GM19372 (cell line): ENCODE results near the gene ADGRL1.
"Not testable (repeated sequence)": the region's sequence is repeated elsewhere in the genome, so short reads cannot be mapped to it uniquely, and the experiment has no call there.

Source experiments
- ATAC-seq: cut with Tn5 transposase; IDR thresholded peaks from one replicate; pipeline ENCODE4 v1.9.1; 2021; ENCODE audit warnings: mild to moderate bottlenecking, low read depth, moderate library complexity; ENCODE audit not compliant: unreplicated experiment

ADGRL1 gene

DNA sequence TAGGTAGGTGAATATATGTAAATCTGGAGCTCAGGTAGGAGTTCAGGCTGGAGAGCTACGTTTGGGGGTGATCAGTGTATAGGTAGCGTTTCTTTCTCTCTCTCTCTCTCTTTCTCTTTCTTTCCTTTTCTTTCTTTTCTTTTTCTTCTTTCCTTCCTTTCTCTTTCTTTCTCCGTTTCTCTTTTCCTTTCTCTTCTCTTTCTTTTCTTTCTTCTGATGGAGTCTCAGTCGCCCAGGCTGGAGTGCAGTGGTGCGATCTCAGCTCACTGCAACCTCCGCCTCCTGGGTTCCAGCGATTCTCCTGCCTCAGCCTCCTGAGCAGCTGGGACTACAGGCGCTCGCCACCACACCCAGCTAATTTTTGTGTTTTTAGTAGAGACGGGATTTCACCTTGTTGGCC, 59.8 kb downstream of the ADGRL1 start:
- ATAC-seq, result not testable (repeated sequence)

DNA sequence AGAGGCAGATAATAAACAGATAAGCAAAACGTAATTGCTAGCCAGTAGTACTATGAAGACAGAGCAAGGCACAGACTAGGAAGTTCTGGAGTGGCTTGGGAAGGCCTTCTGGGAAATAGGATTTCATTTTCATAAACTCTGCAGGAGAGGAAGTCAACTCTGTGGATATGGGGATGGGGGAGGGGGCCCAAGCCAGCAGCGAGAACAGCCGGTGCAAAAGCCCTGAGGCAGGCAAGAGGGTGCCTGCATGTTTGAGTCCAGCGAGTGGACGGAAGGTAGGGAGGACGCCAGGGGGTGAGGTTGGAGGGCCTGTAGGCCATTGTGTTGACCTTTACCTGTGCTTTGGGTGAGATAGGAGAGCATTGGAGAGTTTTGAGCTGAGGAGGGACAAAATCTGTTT, 60.6 kb downstream of the ADGRL1 start:
- ATAC-seq, result no peak

DNA sequence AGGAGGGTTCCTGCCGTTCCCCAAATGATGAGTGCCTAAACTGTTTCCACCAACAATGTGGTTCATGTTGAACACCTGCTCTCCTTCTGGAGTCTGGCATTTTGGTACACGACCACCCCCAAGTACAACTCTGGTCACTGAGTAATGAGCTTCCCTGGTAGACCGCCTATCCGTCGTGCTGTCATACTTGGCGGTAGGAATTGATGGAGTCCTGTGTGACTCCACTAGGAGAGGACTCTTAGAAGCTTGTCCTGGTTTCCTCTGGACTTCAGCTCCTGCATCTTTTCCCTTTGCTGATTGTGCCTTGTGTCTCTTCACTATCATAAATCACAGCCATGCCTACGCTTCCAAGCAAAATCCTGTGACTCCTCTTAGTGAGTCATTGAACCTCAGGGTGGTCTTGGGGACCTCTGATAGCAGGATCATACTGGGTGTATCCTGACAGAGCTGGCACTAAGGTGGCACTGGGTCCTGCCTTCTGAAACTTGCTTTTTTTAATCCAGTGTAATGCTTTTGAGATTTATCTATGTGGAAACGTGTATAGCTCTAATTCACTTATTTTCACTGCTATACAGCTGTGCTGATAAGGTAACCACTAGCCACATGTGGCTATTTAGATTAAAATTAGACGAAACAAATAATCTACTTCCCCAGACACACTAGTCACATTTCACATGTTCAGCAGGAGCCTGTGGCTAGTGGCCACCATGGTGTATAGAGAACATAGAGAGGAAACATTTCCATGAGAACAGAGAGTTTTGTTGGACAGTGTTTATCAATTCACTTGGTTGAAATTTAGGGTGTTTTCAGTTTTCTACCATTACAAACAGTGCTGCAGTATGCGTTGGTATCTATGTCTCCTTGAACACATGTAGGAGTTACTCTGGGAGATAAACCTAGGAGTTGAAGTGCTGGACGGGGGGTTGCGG, 63.4 kb downstream of the ADGRL1 start:
- no peak for ATAC-seq

DNA sequence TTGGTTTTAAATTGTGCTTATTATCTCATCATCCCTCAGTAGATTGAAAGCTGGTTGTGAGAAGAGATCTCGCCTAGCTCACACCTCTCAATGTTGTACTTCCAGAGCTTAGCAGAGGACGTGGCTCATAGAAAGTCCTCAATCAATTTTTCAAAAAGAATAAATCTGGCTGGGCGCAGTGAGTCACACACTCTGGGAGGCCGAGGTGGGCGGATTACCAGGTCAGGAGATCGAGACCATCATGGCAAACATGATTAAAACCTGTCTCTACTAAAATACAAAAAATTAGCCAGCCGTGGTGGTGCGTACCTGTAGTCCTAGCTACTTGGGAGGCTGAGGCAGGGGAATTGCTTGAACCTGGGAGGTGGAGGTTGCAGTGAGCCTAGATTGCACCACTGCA, 64.9 kb downstream of the ADGRL1 start:
- ATAC-seq, result no peak

DNA sequence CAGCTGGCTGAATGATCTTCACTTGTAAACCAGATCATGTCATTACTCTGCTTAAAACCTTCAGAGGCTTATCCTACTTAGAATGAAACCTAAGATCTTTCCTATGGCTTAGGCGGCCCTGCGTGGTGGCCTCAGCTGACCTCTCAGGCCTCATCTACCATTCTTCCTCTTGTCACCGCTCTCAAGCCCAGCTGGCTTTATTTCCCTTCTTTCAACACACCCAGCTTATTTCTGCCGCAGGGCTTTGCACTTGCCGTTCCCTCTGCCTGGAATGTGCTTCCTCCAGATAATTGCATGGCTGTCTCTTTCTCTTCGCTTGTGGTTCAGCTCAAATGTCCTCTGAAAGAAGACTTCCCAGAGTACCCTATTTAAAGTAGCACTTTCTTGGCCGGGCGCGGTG, 66.0 kb downstream of the ADGRL1 start:
- no peak for ATAC-seq

DNA sequence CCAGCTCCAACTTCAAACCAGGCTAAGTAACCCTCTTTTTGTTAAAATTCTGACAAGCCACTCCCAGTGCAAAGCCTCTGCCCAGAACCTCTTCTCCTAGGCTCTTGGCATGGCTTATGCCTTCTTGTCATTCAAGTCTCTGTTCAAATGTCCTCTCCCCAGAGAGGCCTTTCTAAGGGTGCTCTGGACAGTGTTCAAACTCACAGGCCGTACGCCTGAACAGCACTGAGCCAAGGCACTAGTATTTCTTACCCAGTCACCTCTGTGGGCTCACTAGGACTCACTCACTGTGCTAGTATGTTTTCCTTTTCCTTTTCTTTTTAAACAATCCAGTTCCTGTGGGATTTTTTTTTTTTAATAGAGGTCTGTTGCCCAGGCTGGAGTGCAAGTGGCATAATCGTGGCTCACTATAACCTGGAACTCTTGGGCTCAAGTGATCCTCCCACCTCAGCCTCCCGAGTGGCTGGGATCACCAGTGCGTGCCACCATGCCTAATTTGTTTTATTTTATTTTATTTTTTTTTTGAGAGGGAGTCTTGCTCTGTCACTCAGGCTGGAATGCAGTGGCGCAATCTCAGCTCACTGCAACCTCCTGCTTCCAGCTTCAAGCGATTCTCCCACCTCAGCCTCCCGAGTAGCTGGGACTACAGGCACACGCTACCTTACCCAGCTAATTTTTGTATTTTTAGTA, 67.2 kb downstream of the ADGRL1 start:
- ATAC-seq, result no peak

DNA sequence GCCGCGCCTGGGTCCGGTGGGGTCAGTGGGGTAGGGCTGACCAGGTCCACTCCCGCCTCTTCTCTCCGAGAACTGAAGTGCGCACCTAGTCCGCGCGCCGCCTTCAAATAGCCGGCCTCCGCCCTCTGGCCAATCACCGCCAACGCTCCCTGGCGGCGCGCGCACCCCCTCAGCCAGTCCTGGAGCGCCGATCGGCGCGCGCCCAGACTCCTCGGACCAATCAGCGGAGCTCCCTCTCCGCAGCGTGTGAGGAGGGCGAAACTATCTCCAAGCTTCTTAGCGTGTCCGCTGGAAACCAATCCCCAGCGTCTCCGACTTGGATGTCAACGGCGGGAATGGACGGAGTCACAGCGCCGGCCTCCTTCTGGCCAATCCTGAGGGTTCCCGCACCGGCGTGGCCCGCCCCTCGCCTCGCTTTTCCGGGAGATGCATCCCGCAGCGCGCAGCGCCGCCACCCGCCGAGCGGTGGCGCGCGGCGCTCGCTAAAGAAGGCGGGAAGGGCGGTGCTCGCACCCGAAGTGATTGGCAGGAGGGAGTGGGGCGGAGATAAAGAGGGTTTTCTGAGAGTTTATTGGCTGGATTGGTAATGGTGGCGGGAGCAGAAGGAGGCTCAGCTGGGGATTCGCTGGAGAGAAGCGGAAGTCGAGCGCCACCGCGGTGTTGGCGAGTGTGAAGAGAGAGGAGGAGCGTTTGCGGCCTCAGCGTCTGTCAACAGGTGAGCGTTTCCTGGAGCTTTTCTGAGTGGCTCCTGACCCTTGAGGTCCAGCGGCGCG, 69.3 kb downstream of the ADGRL1 start, which contains the start of gene ASF1B:
Gene ASF1B, minus strand, starts transcription at position 81 of the 773 bp plus-strand sequence. CDS start 133 bp downstream, outside the sequence.
- peak; percentile 80 for ATAC-seq

DNA sequence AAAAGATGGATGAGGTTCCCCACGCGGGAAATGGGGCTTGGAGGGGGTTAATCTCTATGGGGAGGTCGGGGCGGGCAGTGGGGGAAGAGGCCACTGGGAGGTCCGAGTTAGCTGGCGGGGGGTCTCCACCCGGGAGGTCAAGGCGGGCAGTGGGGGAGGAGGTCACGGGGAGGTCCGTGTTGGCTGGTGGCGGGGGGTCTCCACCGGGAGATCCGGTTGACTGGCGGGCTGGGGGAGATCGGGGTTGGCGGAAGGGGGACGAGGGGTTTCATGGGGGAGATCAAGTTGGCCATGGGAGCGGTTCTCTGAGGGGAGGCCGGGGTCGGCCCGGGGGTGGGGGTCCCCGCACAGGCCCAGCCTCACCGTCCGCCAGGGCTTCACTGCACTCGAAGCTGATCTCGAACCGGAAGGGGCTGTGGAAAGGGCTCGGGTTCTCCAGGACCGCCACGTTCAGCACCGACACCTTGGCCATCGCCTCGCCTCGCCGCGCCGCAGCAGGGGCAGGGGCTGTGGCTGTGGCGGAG, 69.9 kb downstream of the ADGRL1 start:
- no peak for ATAC-seq

DNA sequence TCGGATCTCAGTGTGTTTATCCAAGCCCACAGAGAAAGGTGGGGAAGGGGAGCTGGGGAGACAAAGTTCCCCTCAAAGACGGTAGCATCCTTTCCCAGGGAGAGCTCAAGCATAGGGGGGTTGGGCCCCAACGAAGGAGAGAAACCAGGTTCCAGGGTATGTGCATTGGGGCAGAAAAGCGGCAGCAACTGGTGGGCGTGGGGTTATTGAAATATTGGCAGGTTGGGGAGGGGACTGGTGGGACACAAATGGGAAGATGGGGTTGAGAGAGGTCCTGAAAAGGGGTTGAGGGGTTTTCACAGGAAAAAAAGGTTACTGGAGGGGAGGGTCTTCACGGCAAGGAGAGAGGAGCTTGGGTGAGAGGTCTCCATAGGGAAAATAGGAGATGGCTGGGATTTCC, 70.6 kb downstream of the ADGRL1 start:
- no peak for ATAC-seq

DNA sequence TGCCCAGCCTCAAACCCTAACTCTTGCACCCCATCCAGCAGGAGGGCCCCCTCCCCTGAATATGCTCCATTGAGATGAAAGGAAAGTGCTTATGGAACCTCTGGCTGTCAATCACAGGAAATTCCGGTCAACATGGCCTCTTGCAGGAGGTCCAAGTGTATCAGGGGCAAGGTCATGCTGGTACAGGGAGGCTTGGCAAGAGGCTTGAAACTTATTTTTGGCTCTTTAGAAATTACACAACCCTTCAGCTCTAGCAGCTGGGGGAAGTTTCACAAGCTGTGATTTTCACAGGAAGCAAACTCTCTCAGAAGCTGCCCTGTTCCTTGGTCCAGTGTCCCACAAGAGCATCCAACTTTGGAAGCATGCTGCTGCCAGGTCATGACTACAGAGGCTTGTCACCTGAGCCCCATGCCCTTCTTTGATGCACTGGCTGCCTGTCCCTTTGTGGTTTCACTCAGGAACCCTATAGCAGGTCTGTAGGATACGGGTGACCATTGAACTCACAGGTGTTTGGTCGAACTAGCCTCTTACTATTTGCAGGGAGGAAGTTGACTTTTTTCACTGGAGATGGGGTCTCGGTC, 78.0 kb downstream of the ADGRL1 start:
- ATAC-seq, result no peak

DNA sequence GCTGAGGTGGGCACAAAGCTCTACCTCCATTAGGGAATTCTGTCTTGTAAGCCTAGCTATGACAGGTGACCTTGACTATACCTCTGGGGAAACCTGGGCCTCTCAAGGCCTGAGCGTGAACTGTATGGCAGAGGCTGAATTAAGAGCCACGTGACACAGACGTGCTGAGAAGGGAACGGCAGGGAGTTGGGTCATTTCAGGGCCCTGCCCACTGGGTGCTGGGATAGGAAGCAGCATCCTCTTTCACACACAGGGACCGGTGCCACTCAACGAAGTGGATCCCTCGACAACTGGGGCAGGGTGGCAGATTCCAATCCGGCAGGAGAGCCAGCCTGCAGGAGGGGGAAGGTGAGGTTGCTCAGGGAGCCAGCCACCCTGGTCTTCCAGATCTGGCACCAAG, 78.8 kb downstream of the ADGRL1 start:
- ATAC-seq, result no peak

DNA sequence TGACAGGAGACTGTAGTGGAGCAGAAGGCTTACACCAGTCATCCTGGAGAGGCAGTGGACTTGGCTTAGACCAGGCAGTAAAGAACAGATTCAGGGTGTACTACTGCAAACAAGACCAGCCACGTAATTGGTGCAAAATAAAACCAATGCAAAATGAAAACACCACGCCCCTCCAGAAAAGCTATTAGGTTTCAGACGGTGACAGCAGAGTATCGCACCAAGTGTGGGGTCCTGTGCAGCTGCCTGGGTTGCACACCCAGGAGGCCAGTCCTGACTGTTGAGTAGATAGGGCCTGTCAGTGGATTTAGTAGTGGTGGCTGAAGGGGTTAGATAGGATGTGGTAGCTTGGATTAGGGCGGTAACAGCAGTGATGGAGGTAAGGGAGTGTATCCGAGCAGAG, 83.0 kb downstream of the ADGRL1 start:
- no peak for ATAC-seq

DNA sequence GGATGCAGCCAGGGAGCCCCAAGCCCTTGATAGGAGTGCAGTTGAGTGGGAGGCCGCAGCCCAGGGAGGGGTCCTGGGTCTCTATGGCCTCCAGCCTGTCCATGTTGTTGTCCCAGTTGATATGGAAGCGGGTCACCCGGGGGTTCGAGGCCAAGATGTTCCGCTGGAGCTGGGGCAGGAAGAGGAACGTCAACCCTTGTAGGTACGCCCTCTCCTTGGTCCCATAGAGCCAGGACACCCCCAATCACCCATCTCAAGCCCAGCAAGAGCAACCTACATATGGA, 85.5 kb downstream of the ADGRL1 start:
- no peak for ATAC-seq

DNA sequence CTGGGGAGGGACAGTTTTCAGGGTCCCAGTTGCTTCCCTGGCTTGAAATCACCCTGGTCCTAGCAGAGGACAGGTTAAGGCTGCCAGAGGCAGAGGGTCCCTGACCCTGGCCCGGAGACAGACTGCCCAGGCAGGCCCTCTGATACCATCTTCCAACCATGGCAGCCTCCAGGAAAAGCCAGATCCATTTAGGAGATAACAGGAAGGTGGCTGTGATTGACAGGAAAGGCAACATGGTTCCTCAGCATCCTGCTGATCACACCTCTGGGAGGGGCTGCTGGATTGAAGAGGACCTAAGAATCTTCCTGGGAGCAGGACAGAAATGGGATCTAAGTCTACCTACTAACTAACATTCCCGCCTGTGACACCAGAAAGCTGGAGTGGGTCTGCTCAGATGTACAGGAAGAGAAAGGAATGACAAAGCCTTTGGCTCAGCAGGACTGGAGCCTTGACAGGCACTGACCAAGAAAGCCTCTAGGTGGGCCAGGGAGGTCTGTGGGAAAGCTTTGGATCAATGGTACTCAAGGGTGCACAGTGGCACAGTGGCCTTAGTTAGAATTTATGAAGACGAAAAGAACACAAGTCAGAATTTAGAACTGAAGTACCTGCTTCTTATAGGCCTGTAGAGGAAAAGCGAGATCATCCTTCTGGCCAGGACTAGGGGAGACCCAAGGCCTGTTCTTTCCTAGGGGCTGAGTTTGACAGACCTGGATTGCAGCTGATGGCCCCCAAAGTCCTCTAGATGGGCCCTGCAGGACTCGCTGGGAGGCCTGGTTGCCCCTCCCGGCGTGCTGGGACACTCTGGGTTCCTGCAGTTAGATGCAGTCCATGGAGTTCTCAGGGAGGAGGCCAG, 86.1 kb downstream of the ADGRL1 start:
- no peak for ATAC-seq

DNA sequence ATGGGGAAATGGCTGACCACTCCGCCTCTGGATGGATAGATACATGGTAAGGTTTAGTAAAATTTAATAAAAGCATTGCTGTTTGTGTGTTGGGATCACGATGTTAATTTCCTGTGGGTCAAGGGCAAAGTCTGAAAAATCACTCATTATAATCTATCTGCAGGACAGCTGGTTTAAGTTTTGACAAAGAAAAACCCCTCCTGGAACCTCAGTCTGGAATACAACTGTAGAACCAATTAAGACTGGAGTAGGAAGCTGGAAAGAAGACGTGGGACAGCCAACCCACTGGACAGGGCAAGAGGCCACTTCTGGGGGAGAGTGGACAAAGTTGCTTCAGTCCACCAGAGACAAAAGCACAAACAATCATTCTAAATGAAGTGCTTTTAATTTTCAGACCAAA, 86.8 kb downstream of the ADGRL1 start:
- no peak for ATAC-seq

DNA sequence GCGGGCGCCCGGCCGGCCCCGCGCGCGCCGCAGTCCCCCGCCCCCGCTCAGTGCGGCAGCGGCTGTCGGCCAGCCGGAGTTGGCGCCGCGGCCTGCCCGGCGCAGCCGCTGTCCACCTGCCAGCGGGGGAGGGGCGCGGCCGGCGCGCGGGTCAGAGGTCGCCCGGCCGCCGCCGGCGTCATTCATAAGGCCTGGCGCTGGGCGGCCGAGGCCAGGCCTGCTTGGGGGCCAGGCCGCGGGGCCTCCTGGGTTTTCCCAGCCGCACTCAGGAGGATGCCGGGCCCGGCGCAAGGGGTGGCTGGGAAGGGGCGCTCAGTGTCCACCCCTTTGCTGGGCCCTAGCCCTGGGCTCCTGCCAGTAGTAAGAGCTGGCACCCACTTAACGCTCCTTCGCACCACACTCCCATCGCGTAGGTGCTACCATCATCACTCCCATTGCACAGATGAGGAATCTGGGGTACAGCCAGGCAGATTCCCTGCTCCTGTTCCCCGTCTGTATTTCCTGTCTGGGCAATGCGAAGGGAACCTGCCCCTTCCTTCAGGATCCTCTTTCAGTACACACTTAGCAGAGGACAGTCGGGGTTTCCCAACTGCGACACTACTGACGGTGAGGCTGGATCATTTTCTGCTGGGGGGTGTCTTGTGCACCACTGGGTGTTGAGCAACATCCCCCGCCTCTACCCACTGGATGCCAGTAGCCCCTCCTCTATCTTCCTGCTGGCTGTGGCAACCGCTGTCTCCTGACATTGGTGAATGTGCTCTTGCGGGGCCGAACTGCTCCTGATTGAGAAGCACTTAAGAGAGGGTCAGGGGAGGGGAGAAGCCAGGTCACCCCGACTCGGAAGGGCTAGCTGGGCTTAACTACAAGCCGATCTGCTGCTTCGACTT, 87.6 kb downstream of the ADGRL1 start:
- ATAC-seq, result no peak

DNA sequence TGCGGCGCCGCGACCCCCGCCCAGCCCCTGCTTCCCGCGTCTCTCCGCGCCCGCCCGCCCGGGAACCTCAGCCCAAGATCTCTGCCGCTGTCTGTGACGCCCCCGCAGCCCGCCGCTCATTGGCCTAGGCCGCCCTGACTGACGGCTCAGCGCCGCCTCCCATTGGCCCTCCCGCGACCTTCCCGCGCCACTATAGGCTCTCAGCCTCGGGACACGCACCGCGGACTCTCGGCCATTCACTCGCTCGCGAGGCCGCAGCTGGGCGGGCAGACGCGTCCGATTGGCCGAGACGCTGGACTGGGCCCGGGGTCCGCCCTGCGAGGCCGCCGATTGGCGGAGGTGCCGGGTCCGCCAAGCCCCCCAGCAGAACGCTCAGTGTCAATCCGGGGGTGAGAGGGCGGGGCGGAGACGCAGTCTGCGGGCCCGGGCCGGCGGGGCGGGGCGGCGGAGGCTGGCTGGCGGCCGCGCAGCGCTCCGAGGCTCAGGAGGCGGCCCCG, 88.3 kb downstream of the ADGRL1 start, which contains the start of gene PRKACA:
Gene PRKACA, minus strand, starts transcription at position 95 of the 497 bp plus-strand sequence. CDS start 215 bp downstream, outside the sequence.
- ATAC-seq, result peak; percentile 86

DNA sequence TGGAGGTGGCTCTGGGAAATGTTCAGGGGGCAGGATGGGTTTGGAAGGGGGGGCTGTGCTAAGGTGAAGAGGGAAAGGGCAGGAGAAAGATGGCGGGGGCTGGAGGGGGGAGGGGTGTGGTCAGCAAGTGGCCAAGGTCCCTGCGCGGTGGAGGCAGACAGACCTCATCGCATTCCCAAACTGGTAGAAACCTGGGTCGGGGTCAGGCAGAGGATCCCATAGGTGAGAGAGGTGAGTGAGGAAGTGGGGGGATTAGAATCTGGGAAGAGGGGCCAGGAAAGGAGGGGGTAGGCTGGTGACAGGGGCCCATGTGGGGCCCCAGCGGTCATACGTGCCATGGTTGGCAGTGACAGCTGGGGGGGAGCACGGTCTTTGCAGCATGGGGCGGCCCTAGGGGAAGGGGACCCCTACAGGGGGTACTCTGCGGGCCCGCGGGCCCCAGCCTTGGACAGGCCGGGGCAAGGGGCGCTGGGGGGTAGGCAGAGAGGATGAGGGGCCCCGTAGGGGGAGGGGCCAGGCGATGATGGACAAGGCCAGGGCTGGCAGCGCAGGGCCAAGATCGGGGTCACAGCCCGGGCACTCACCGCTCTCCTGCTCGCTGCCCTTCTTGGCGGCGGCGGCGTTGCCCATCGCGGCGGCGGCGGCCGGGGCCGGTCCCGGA, 88.9 kb downstream of the ADGRL1 start:
- ATAC-seq, result no peak
